ENCODE results near the gene MYO1D. TPM values are rescaled to one million over a fixed set of nuclear protein-coding genes. Genes with fewer than 3 reads are reported as not detected.
"Not testable (repeated sequence)": the region's sequence is repeated elsewhere in the genome, so short reads cannot be mapped to it uniquely, and the experiment has no call there.

MYO1D gene
- total RNA-seq, 1 experiment from 2014 or later: 35.7 TPM

- Histone ChIP-seq H3K4me3 (replicated peaks in 1 of 2; ENCODE audit: low read depth in 1 of 2, low read length in 2 of 2) (no peak overlapping the region), H3K27me3 (ENCODE audit: insufficient read depth, low read length) (no peaks in the 10 kb centered on the region)
These were observed 53.9 kb downstream of the MYO1D start for GRCh38 chr17:32822996-32823395.

GRCh38 chr17:32821987-32822934, 54.7 kb downstream of the MYO1D start:
- H2AFZ ChIP-seq (ENCODE audit: low read depth, low read length, poor library complexity, severe bottlenecking); intact Hi-C loops (cut with micrococcal nuclease); CTCF ChIA-PET: not testable (repeated sequence)

More at GRCh38 chr17:32822996-32823395, 53.9 kb downstream of the MYO1D start:
- Histone ChIP-seq H4K20me1 (ENCODE audit: insufficient read depth) (no peaks in the 10 kb centered on the region; the same call in 1 of the 2 replicates), H3K27ac (ENCODE audit: low read depth, low read length) (no peak overlapping the region), H2AFZ (ENCODE audit: low read depth, low read length, poor library complexity, severe bottlenecking) (no peak overlapping the region), H3K9ac (ENCODE audit: low read length) (no peak overlapping the region), H3K4me2 (ENCODE audit: low read length) (no peak overlapping the region), H3K9me3 (ENCODE audit: control insufficient read depth in 1 of 2, insufficient read depth in 1 of 2, low read depth in 1 of 2, low read length in 2 of 2) (no peaks in the 10 kb centered on the region), H3K9me2 (ENCODE audit: insufficient read depth) (no peaks in the 10 kb centered on the region), H3K36me3 (ENCODE audit: control insufficient read depth in 1 of 2, insufficient read depth in 2 of 2, low read length in 2 of 2) (no peaks in the 10 kb centered on the region), H3K79me2 (ENCODE audit: insufficient read depth, low read length) (no peaks in the 10 kb centered on the region), H3K4me1 (ENCODE audit: control insufficient read depth in 1 of 2, insufficient read depth in 2 of 2, low read length in 2 of 2) (no peaks in the 10 kb centered on the region)
- BruUV-seq (replicated peaks): no TSS peak
- ChIA-PET RAD21 (ENCODE audit: low non-redundant PET in 1 of 2, low total read pairs in 2 of 2, uncharacterized antibody in 2 of 2, unreplicated experiment in 2 of 2) (no interaction called here), CTCF (no interaction called here), POLR2A (no interaction called here)
- DNase-seq (ENCODE audit: low read depth, low spot score): no peak
- intact Hi-C loops (cut with micrococcal nuclease): no loop called here
- TF ChIP-seq TCF7L2 (IDR thresholded peaks at IDR 0.05; ENCODE audit: borderline replicate concordance, extremely low read depth, insufficient read depth, insufficient read length) (no peak), SP1 (IDR thresholded peaks at IDR 0.05; ENCODE audit: low read depth) (no peak), ELF1 (IDR thresholded peaks at IDR 0.05; ENCODE audit: borderline replicate concordance, low read depth) (no peak)
- no peak for ATAC-seq

More at GRCh38 chr17:32821987-32822934, 54.7 kb downstream of the MYO1D start:
- H3K9me2 ChIP-seq (ENCODE audit: insufficient read depth); H3K27me3 ChIP-seq (ENCODE audit: insufficient read depth, low read length); H3K4me2 ChIP-seq (ENCODE audit: low read length); H3K9ac ChIP-seq (ENCODE audit: low read length); POLR2A ChIA-PET; H3K79me2 ChIP-seq (ENCODE audit: insufficient read depth, low read length); H3K36me3 ChIP-seq (ENCODE audit: control insufficient read depth in 1 of 2, insufficient read depth in 2 of 2, low read length in 2 of 2); H4K20me1 ChIP-seq (ENCODE audit: insufficient read depth); RAD21 ChIA-PET (ENCODE audit: low non-redundant PET in 1 of 2, low total read pairs in 2 of 2, uncharacterized antibody in 2 of 2, unreplicated experiment in 2 of 2); H3K27ac ChIP-seq (ENCODE audit: low read depth, low read length); DNase-seq (ENCODE audit: low read depth, low spot score); ATAC-seq; H3K4me3 ChIP-seq (replicated peaks in 1 of 2; ENCODE audit: low read depth in 1 of 2, low read length in 2 of 2); H3K9me3 ChIP-seq (ENCODE audit: control insufficient read depth in 1 of 2, insufficient read depth in 1 of 2, low read depth in 1 of 2, low read length in 2 of 2); BruUV-seq (replicated peaks); H3K4me1 ChIP-seq (ENCODE audit: control insufficient read depth in 1 of 2, insufficient read depth in 2 of 2, low read length in 2 of 2): not testable (repeated sequence)

All from HCT116 (cell line).